ENCODE results near the gene SNX32.
"Not testable (repeated sequence)": the region's sequence is repeated elsewhere in the genome, so short reads cannot be mapped to it uniquely, and the experiment has no call there.

SNX32 gene

DNA sequence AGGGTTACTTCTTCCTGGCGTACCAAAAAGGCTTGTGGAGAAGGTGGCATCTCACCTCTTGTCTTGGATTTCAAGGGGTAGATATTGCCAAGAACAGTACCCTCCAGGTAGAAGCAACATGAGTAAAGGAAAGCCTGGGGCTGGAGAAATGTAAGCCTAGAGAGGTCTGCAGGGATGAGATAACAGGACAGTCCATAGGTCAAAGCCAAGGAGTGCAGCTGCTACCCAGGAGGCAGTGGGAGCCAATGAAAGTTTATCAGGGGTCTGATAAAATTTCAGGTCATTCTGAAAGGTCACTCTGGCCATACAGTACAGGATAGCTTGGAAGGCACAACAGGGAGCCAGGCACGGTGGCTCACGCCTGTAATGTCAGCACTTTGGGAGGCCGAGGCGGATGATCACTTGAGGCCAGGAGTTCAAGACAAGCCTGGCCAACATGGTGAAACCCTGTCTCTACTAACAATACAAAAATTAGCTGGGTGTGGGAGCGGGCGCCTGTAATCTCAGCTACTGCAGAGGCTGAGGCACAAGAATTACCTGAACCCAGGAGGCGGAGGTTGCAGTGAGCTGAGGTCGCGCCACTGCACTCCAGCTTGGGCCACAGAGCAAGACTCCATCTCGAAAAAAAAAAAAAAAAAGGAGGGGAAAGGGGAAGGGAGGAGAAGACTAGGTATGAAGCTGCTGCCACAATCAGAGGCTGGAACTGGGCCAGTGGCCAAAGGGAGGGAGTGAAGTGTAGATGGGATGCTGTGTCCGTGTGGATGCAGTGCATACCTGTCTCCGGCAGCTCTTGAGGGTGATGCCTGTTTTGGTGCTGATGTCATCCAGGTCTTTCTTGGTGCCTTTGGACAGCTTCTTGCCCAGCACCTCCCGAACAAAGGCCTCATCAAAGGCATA, 53.3 kb downstream of the SNX32 start:
- Histone ChIP-seq H3K4me3 (ENCODE audit: low read length) (peak overlapping the region; percentile 95), H3K36me3 (ENCODE audit: insufficient read depth, low read length) (peaks cover 51% of the 10 kb centered on the region), H3K27me3 (ENCODE audit: control insufficient read depth, insufficient read depth, low read length) (no peaks in the 10 kb centered on the region), H3K9me3 (replicated peaks; ENCODE audit: low read length) (no peaks in the 10 kb centered on the region), H3K9ac (ENCODE audit: low read depth, low read length) (peak overlapping the region; percentile 81), H3K4me1 (ENCODE audit: control insufficient read depth, insufficient read depth, low read length) (peaks cover 49% of the 10 kb centered on the region), H3K4me2 (ENCODE audit: low read length) (peak overlapping the region; percentile 89)

DNA sequence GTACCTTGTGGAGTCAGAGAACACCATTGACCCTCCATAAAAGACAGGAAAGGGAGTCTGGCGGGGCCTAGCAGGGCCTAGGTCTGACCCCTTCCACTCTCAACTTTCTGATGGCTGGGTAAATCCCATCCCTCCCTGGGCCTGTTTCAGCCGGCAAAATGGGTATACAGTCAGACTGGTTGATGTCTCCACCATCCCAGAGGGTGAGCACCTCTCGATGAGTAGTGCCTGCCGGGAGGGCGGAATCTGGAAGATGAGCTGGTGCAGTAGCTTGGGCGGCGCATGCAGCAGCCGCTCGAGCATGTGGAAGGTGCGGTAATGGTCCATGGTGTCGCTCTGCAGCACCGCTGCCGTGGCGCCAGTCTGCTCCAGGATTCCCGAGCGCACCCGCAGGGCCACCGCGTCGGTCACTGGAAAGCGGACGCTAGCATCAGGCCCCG, 54.0 kb downstream of the SNX32 start:
- Histone ChIP-seq H3K4me3 (ENCODE audit: low read length) (peak overlapping the region; percentile 95), H3K36me3 (ENCODE audit: insufficient read depth, low read length) (peaks cover 51% of the 10 kb centered on the region), H3K27me3 (ENCODE audit: control insufficient read depth, insufficient read depth, low read length) (no peaks in the 10 kb centered on the region), H3K4me2 (ENCODE audit: low read length) (peak overlapping the region; percentile 89), H3K9ac (ENCODE audit: low read depth, low read length) (peak overlapping the region; percentile 81), H3K4me1 (ENCODE audit: control insufficient read depth, insufficient read depth, low read length) (peaks cover 55% of the 10 kb centered on the region), H3K9me3 (replicated peaks; ENCODE audit: low read length) (no peaks in the 10 kb centered on the region)

- Histone ChIP-seq H3K36me3 (ENCODE audit: insufficient read depth, low read length) (peaks cover 50% of the 10 kb centered on the region), H3K4me2 (ENCODE audit: low read length) (peak within 1 kb of the TSS; percentile 89), H3K4me3 (ENCODE audit: low read length) (peak within 1 kb of the TSS; percentile 95), H3K27me3 (ENCODE audit: control insufficient read depth, insufficient read depth, low read length) (no peaks in the 10 kb centered on the region), H3K9ac (ENCODE audit: low read depth, low read length) (peak within 1 kb of the TSS; percentile 81), H3K4me1 (ENCODE audit: control insufficient read depth, insufficient read depth, low read length) (peaks cover 60% of the 10 kb centered on the region), H3K9me3 (replicated peaks; ENCODE audit: low read length) (no peaks in the 10 kb centered on the region)
These were observed 54.5 kb downstream of the SNX32 start, which contains the start of gene FIBP for GRCh38 chr11:65888163-65888814. FIBP (minus strand) TSS chr11:65888471; CDS start chr11:65888418, 53 bp downstream.

DNA sequence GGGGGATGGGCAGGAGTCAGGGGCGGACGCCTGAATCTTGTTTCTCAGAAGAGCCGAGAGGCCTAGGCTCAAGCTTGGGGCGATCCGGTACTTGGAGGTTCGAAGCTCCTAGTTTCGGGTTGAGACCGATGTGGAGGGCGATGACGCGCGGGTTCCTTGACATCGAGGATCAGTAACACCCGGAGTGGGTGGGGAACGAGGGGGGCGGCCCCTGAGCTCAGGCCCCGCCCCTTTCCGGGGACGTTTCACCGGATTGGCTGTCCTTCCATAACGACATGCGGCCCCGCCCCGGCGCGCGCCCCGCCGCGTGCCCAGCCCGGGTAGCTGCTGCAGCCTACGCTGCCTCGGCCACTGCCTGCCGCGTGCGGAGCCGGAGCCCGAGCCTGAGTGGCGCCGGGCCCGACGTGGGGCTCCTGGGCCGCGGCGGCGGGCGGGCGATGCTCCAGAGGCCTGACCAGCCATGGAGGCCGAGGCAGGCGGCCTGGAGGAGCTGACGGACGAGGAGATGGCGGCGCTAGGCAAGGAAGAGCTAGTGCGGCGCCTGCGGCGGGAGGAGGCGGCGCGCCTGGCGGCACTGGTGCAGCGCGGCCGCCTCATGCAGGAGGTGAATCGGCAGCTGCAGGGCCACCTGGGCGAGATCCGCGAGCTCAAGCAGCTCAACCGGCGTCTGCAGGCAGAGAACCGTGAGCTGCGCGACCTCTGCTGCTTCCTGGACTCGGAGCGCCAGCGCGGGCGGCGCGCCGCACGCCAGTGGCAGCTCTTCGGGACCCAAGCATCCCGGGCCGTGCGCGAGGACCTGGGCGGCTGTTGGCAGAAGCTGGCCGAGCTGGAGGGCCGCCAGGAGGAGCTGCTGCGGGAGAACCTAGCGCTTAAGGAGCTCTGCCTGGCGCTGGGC, 56.8 kb downstream of the SNX32 start, which contains the start of gene CCDC85B:
CCDC85B (plus strand) TSS at position 350 of the 895 bp plus-strand sequence; CDS start at position 461, 111 bp downstream.
- peak within 1 kb of the TSS; percentile 89 for H3K4me2 ChIP-seq (ENCODE audit: low read length)
- H3K27me3 ChIP-seq (ENCODE audit: control insufficient read depth, insufficient read depth, low read length): no peaks in the 10 kb centered on the region
- peaks cover 71% of the 10 kb centered on the region for H3K4me1 ChIP-seq (ENCODE audit: control insufficient read depth, insufficient read depth, low read length)
- peaks cover 44% of the 10 kb centered on the region for H3K36me3 ChIP-seq (ENCODE audit: insufficient read depth, low read length)
- peak within 1 kb of the TSS; percentile 74 for H3K4me3 ChIP-seq (ENCODE audit: low read length)
- H3K9me3 ChIP-seq (replicated peaks; ENCODE audit: low read length): no peaks in the 10 kb centered on the region
- H3K9ac ChIP-seq (ENCODE audit: low read depth, low read length): peak within 1 kb of the TSS; percentile 86

DNA sequence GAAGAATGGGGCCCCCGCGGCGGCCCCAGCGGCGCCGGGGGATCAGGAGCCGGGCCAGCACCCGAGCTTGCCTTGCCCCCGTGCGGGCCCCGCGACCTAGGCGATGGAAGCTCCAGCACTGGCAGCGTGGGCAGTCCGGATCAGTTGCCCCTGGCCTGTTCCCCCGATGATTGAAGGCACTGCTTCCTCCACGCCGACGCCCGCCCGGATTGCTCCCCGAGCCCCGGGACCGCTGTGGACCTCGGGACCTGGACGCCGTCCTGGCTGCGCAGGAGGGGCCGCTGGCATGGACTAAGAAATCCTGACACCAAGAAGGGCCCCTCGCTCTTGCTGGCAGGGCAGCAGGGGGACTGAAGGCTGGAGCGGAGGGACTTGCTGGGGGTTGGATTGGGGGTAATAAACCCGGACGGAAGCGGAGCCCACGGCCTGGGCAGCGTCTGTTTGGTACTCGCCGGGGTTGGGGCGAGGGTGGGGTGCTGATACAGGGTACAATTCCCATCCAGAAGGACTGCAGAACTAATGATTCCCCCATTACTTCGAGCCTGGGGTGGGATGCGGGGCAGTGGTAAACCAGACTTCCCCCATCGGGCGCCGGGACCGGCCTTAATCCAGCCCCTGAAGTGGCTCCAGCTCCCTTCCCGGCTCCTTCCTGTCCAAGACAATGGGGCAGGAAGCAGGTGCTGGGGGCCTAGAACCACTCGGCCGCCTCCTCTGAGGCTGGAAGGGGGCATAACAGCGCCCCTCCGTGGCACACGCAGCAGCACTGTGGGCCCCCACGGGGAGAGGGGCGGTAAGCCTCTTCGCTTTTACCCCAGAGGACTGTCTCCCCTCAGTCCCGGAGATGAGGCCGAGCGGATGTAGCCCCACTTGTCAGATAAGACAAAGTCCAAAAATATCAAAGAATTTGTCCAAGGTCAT, 57.7 kb downstream of the SNX32 start:
- peaks cover 46% of the 10 kb centered on the region for H3K36me3 ChIP-seq (ENCODE audit: insufficient read depth, low read length)
- peaks cover 76% of the 10 kb centered on the region for H3K4me1 ChIP-seq (ENCODE audit: control insufficient read depth, insufficient read depth, low read length)
- H3K27me3 ChIP-seq (ENCODE audit: control insufficient read depth, insufficient read depth, low read length): no peaks in the 10 kb centered on the region
- peak overlapping the region; percentile 74 for H3K4me3 ChIP-seq (ENCODE audit: low read length)
- peak overlapping the region; percentile 89 for H3K4me2 ChIP-seq (ENCODE audit: low read length)
- no peaks in the 10 kb centered on the region for H3K9me3 ChIP-seq (replicated peaks; ENCODE audit: low read length)
- peak overlapping the region; percentile 86 for H3K9ac ChIP-seq (ENCODE audit: low read depth, low read length)

DNA sequence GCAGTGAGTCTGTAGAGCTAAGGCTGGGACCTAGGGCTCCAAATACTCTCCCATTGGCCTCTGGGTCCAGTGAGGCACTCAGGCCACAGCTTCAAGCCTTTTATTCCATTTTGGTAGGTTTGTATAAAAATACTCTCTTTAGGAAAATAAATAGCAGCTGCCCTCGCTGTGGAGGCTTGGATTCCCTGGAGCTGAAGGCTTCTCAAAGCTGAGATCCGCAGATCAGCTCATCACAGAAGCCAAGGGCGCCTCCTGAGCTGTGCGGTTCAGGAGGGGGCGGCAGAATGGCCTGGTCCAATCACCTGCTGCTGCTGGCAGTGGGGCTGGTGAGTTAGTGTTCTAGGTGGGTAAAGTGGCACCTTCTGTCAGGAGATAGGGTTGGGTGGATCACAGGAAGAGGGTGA, 58.4 kb downstream of the SNX32 start:
- Histone ChIP-seq H3K9ac (ENCODE audit: low read depth, low read length) (peak overlapping the region; percentile 86), H3K36me3 (ENCODE audit: insufficient read depth, low read length) (peaks cover 52% of the 10 kb centered on the region), H3K4me3 (ENCODE audit: low read length) (peak overlapping the region; percentile 74), H3K4me2 (ENCODE audit: low read length) (peak overlapping the region; percentile 89), H3K4me1 (ENCODE audit: control insufficient read depth, insufficient read depth, low read length) (peaks cover 77% of the 10 kb centered on the region)
- not testable (repeated sequence) for H3K27me3 ChIP-seq (ENCODE audit: control insufficient read depth, insufficient read depth, low read length); H3K9me3 ChIP-seq (replicated peaks; ENCODE audit: low read length)

DNA sequence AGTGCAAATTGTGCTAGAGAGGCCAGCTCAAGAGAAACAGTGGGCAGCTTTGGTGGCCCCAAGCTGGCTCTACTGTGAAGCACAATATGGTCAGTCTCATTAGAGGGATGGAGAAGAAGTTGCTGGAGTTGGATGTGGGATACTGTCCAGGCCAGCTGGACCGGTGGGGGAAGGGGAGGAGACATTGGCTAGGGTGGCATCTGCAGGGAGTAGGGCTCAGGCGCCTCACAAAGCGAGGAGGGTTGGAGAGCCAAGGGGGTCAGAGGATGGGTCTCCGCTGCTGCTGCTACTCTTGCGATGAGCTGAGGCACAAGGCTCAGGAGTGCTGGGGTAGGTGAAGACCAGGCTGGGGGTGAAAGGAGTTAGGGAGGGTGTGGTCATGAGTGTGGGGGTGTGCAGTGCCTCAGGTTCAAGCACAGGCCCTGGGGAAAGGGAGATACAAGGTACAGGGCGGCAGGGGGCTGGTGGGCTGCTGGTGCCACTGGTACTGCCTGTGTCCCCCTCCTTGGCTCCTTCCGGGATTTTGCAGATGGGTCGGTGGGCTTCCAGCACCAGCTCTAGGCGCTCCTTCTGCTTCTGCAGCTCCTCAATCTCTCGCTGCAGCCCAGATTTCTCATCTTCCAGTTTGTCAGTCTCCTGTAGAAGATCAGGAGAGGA, 59.0 kb downstream of the SNX32 start:
- no peaks in the 10 kb centered on the region for H3K27me3 ChIP-seq (ENCODE audit: control insufficient read depth, insufficient read depth, low read length)
- peak overlapping the region; percentile 89 for H3K4me2 ChIP-seq (ENCODE audit: low read length)
- peaks cover 57% of the 10 kb centered on the region for H3K36me3 ChIP-seq (ENCODE audit: insufficient read depth, low read length)
- H3K4me1 ChIP-seq (ENCODE audit: control insufficient read depth, insufficient read depth, low read length): peaks cover 77% of the 10 kb centered on the region
- no peaks in the 10 kb centered on the region for H3K9me3 ChIP-seq (replicated peaks; ENCODE audit: low read length)
- H3K9ac ChIP-seq (ENCODE audit: low read depth, low read length): peak overlapping the region; percentile 86
- H3K4me3 ChIP-seq (ENCODE audit: low read length): peak overlapping the region; percentile 74

GRCh38 chr11:65894034-65894591, 60.4 kb downstream of the SNX32 start:
- Histone ChIP-seq H3K36me3 (ENCODE audit: insufficient read depth, low read length) (peaks cover 68% of the 10 kb centered on the region), H3K4me1 (ENCODE audit: control insufficient read depth, insufficient read depth, low read length) (peaks cover 71% of the 10 kb centered on the region), H3K4me2 (ENCODE audit: low read length) (peak overlapping the region; percentile 89), H3K4me3 (ENCODE audit: low read length) (peak overlapping the region; percentile 55), H3K27me3 (ENCODE audit: control insufficient read depth, insufficient read depth, low read length) (no peaks in the 10 kb centered on the region), H3K9ac (ENCODE audit: low read depth, low read length) (peak overlapping the region; percentile 39), H3K9me3 (replicated peaks; ENCODE audit: low read length) (no peaks in the 10 kb centered on the region)

- Histone ChIP-seq H3K4me3 (ENCODE audit: low read length) (peak overlapping the region; percentile 86), H3K4me2 (ENCODE audit: low read length) (peak overlapping the region; percentile 82), H3K9me3 (replicated peaks; ENCODE audit: low read length) (no peaks in the 10 kb centered on the region), H3K9ac (ENCODE audit: low read depth, low read length) (peak overlapping the region; percentile 96), H3K27me3 (ENCODE audit: control insufficient read depth, insufficient read depth, low read length) (no peaks in the 10 kb centered on the region), H3K36me3 (ENCODE audit: insufficient read depth, low read length) (peaks cover 74% of the 10 kb centered on the region), H3K4me1 (ENCODE audit: control insufficient read depth, insufficient read depth, low read length) (peaks cover 60% of the 10 kb centered on the region)
These were observed 61.8 kb downstream of the SNX32 start for GRCh38 chr11:65895482-65895981.

Measured in skeletal muscle satellite cell (primary cell).